Progenitor cell of endocrine pancreas (in vitro differentiated cells): ENCODE measurements around the gene MYH3. TPM values are rescaled to one million over a fixed set of nuclear protein-coding genes. Genes with fewer than 3 reads are reported as not detected.

Experiments used
- DNase-seq: peaks from one replicate; pipeline ENCODE4 v3.0.0; 2021; ENCODE audit warnings: low spot score; ENCODE audit not compliant: unreplicated experiment
- H3K27ac Mint-ChIP-seq: 2 replicates; pipeline ENCODE4 v1.8.0; 2021; ENCODE audit warnings: mild to moderate bottlenecking, moderate library complexity, mixed read lengths
- H3K27me3 Mint-ChIP-seq: 2 replicates; pipeline ENCODE4 v1.8.0; 2021; ENCODE audit warnings: mixed read lengths
- H3K36me3 Mint-ChIP-seq: 2 replicates; pipeline ENCODE4 v1.8.0; 2022; ENCODE audit warnings: mixed read lengths; ENCODE audit not compliant: insufficient read depth
- H3K4me1 Mint-ChIP-seq: 2 replicates; pipeline ENCODE4 v1.8.0; 2021; ENCODE audit warnings: low read depth, mixed read lengths
- H3K4me3 Mint-ChIP-seq: 2 replicates; pipeline ENCODE4 v1.8.0; 2021; ENCODE audit warnings: low read depth, mild to moderate bottlenecking, moderate library complexity, mixed read lengths
- H3K9me3 Mint-ChIP-seq: 2 replicates; pipeline ENCODE4 v1.8.0; 2021; ENCODE audit warnings: low read depth, mixed read lengths
- long read RNA-seq: library from polyadenylated mRNA; unstranded; transcript quantifications from one replicate; pipeline ENCODE4 v2.0.0, GENCODE V29; 2020
- total RNA-seq: library from RNA; stranded (reverse); gene quantifications from 2 replicates; pipeline ENCODE4 v1.2.1, GENCODE V29; 2021
- TF ChIP-seq, protein P1 (sequence below): fragments of 200-600 bp; sonication (generic); IDR thresholded peaks from one replicate; pipeline ENCODE4 v1.5.0; 2021; ENCODE audit warnings: antibody characterized with exemption, mild to moderate bottlenecking; ENCODE audit not compliant: unreplicated experiment

MYH3 gene
- 4.4 and 5.6 TPM in 2 replicates for total RNA-seq
- long read RNA-seq, partial matches to known transcripts, result 9 of 16 reads
- long read RNA-seq, other reads (novel, unspliced or antisense), result 7 of 16 reads

DNA sequence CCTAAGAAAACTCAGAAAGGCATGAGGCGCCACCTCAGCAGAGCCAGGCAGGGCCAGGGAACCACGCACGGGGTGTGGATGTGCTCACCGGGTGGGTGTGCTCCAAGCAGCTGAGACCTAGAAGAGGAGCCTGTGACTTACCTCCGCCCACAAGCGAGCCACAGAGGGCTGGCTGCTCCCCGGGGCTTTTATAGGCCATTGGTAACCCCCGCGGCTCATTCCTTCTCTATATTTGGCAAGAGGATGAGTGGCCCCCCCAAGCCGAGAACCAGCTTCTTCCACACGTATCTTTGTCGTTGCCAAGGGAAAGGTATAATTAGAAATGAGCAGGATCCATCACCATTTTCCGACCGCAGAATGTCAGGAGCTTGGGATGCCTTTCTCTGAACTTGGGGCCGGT, at the start of gene MYH3:
Gene MYH3 (minus strand): TSS at position 162 of the 400 bp plus-strand sequence. CDS start 2,245 bp downstream, outside the sequence.
- Mint-ChIP-seq H3K4me3 (no peak within 1 kb of the TSS), H3K9me3 (no peaks in the 10 kb centered on the region), H3K36me3 (no peaks in the 10 kb centered on the region), H3K4me1 (no peaks in the 10 kb centered on the region), H3K27me3 (no peaks in the 10 kb centered on the region), H3K27ac (no peak within 1 kb of the TSS)
- DNase-seq, result no peak
- TF ChIP-seq, protein P1, sequence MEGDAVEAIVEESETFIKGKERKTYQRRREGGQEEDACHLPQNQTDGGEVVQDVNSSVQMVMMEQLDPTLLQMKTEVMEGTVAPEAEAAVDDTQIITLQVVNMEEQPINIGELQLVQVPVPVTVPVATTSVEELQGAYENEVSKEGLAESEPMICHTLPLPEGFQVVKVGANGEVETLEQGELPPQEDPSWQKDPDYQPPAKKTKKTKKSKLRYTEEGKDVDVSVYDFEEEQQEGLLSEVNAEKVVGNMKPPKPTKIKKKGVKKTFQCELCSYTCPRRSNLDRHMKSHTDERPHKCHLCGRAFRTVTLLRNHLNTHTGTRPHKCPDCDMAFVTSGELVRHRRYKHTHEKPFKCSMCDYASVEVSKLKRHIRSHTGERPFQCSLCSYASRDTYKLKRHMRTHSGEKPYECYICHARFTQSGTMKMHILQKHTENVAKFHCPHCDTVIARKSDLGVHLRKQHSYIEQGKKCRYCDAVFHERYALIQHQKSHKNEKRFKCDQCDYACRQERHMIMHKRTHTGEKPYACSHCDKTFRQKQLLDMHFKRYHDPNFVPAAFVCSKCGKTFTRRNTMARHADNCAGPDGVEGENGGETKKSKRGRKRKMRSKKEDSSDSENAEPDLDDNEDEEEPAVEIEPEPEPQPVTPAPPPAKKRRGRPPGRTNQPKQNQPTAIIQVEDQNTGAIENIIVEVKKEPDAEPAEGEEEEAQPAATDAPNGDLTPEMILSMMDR, result no peak

DNA sequence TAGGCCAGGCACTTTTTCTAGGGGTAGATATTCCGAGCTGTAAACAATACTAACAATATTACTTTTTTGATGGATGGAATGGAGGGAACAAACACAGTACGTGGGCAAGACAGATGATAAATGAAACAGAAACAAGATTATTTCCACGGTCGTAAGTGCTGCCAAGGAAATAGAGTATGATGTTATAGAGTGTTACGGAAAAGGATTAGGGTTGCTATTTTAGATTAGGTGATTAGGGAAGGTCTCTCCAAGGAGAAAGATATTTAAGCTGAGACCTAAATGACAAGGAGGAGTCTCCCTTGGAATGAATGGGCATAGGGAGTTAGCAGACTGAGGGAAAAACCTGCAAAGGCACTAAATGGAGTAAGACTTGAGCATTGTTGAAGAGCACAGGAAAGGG, 48.6 kb upstream of the MYH3 start:
- no peak for DNase-seq
- no peak overlapping the region for H3K27ac Mint-ChIP-seq
- TF ChIP-seq, protein P1, result no peak
- peaks cover 8% of the 10 kb centered on the region for H3K4me1 Mint-ChIP-seq
- no peaks in the 10 kb centered on the region for H3K9me3 Mint-ChIP-seq
- no peak overlapping the region for H3K4me3 Mint-ChIP-seq
- peaks cover 18% of the 10 kb centered on the region for H3K36me3 Mint-ChIP-seq
- no peaks in the 10 kb centered on the region for H3K27me3 Mint-ChIP-seq

- no peak for DNase-seq
- peaks cover 5% of the 10 kb centered on the region for H3K36me3 Mint-ChIP-seq
- H3K4me3 Mint-ChIP-seq, result no peak overlapping the region
- no peaks in the 10 kb centered on the region for H3K9me3 Mint-ChIP-seq
- H3K27ac Mint-ChIP-seq, result no peak overlapping the region
- TF ChIP-seq, protein P1, result no peak
- peaks cover 15% of the 10 kb centered on the region for H3K4me1 Mint-ChIP-seq
- H3K27me3 Mint-ChIP-seq, result no peaks in the 10 kb centered on the region
Observed at GRCh38 chr17:10702574-10702973, 45.5 kb upstream of the MYH3 start.

DNA sequence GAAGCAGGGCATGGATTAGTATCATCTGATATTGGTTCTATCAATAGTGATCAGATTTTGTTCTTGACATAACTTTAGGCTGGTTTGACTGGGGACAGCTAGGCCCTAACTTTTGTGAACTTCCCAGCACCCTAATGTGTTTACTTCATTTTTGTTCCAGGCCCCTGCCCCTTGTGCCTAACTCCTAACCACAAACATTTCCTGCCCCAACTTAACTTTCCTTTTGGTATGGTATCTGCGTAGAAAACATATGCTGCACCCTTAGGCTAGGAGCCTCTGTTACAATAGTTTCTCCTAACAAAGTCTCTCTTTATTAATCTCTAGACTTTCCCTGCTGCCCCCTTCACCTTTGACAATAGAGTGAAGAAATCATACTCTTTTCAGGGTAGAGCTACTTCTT, 42.7 kb upstream of the MYH3 start:
- Mint-ChIP-seq H3K27me3 (no peaks in the 10 kb centered on the region), H3K4me1 (peaks cover 21% of the 10 kb centered on the region), H3K27ac (no peak overlapping the region), H3K36me3 (no peaks in the 10 kb centered on the region), H3K9me3 (no peaks in the 10 kb centered on the region), H3K4me3 (no peak overlapping the region)
- TF ChIP-seq, protein P1, result no peak
- DNase-seq, result no peak

- no peaks in the 10 kb centered on the region for H3K27me3 Mint-ChIP-seq
- TF ChIP-seq, protein P1, result no peak
Observed at GRCh38 chr17:10698096-10698818, 41.1 kb upstream of the MYH3 start.

More at GRCh38 chr17:10698096-10698818, 41.1 kb upstream of the MYH3 start:
- Mint-ChIP-seq H3K36me3 (peaks cover under 1% of the 10 kb centered on the region), H3K4me1 (peaks cover 21% of the 10 kb centered on the region), H3K27ac (peak overlapping the region; percentile 96), H3K9me3 (no peaks in the 10 kb centered on the region), H3K4me3 (peak overlapping the region; percentile 88)
- no peak for DNase-seq
